Activated naive CD8-positive, alpha-beta T cell treated with anti-CD3 and anti-CD28 coated beads, Interleukin-2, amount 10 ng/mL, durations not matched to agents 7 days and 5 days (primary cell): ENCODE data around the gene FAIM2. TPM values are rescaled to one million over a fixed set of nuclear protein-coding genes. Genes with fewer than 3 reads are reported as not detected.

Source experiments
- ATAC-seq: fragments of 150-1000 bp; cut with Tn5 transposase; one replicate; pipeline ENCODE4 v1.10.0; 2021; ENCODE audit warnings: low read depth, moderate library complexity
- POLR2A ChIA-PET: fragments of 350-600 bp; sonication (Branson Sonifier 250); formaldehyde crosslinking; loops from one replicate; lab custom pipeline; 2021; ENCODE audit warnings: antibody characterized with exemption; lab: Charles Lee
- DNase-seq: peaks from one replicate; pipeline ENCODE4 v3.0.0; 2021
- H3K27ac Mint-ChIP-seq: one replicate; pipeline ENCODE4 v1.8.0; 2022; ENCODE audit warnings: mild to moderate bottlenecking, mixed read lengths
- H3K27me3 Mint-ChIP-seq: one replicate; pipeline ENCODE4 v1.8.0; 2022; ENCODE audit warnings: mild to moderate bottlenecking, moderate library complexity, mixed read lengths
- H3K36me3 Mint-ChIP-seq: one replicate; pipeline ENCODE4 v1.8.0; 2021; ENCODE audit warnings: mild to moderate bottlenecking, mixed read lengths
- H3K4me1 Mint-ChIP-seq: one replicate; pipeline ENCODE4 v1.8.0; 2021; ENCODE audit warnings: mixed read lengths
- H3K4me3 Mint-ChIP-seq: one replicate; pipeline ENCODE4 v1.8.0; 2022; ENCODE audit warnings: mild to moderate bottlenecking, moderate library complexity, mixed read lengths
- H3K9me3 Mint-ChIP-seq: one replicate; pipeline ENCODE4 v1.8.0; 2021; ENCODE audit warnings: mixed read lengths
- total RNA-seq, 2 experiments: library from RNA; stranded (reverse); gene quantifications; one replicate each; pipeline ENCODE4 v1.2.3, GENCODE V29; 2021

Gene FAIM2
- total RNA-seq, 2 experiments from 2014 or later = 0.22 TPM; not detected in 1

DNA sequence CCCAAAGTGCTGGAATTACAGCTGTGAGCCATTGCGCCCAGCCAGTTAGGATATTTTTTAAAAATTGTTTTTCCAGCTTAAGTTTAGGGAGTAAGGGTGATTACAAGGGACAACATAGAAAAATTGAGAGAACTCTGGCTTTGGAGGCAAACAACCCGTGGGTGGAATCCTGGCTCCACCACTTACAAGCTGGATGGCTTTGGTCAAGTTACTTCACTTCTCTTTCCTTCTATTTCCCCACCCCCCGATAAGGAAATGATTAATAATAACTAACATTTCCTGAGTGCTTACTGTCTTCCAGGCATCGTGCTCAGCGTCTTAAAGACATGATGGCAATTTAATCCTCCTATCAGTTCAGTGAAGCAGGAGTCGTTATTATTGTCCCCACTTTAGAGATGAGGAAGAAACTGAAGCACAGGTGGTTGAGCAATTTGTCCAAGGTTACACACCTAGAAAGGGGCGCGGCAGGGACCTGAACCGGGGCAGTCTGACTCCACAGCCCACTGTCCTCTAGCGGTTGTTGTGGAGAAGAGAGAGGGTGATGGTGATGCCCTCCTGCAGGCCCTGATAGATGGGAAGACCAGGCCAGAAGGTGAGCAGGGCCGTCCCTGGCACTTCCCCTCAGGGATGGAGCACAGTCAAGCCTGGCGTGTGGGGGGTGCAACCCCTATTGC, 16.7 kb upstream of the FAIM2 start:
- DNase-seq (peak; percentile 5), ATAC-seq (no peak)
- Mint-ChIP-seq H3K36me3 (no peaks in the 10 kb centered on the region), H3K9me3 (no peaks in the 10 kb centered on the region), H3K4me3 (no peak overlapping the region), H3K27me3 (peaks cover 8% of the 10 kb centered on the region), H3K27ac (no peak overlapping the region), H3K4me1 (no peaks in the 10 kb centered on the region)
- POLR2A ChIA-PET = no interaction called here

- Mint-ChIP-seq H3K27ac (no peak overlapping the region), H3K4me3 (no peak overlapping the region), H3K4me1 (no peaks in the 10 kb centered on the region), H3K36me3 (no peaks in the 10 kb centered on the region), H3K9me3 (no peaks in the 10 kb centered on the region), H3K27me3 (peaks cover 8% of the 10 kb centered on the region)
- POLR2A ChIA-PET = no interaction called here
- ATAC-seq (no peak), DNase-seq (peak; percentile 20)
These were observed 14.1 kb upstream of the FAIM2 start for GRCh38 chr12:49917788-49918173.

GRCh38 chr12:49917166-49917787, 13.6 kb upstream of the FAIM2 start:
- no peaks in the 10 kb centered on the region for H3K9me3 Mint-ChIP-seq
- no peaks in the 10 kb centered on the region for H3K36me3 Mint-ChIP-seq
- POLR2A ChIA-PET = no interaction called here
- DNase-seq (peak; percentile 13), ATAC-seq (no peak)
- peaks cover 8% of the 10 kb centered on the region for H3K27me3 Mint-ChIP-seq
- no peak overlapping the region for H3K4me3 Mint-ChIP-seq
- no peaks in the 10 kb centered on the region for H3K4me1 Mint-ChIP-seq
- H3K27ac Mint-ChIP-seq = no peak overlapping the region

GRCh38 chr12:49916129-49916919, 12.6 kb upstream of the FAIM2 start:
- Mint-ChIP-seq H3K4me1 (no peaks in the 10 kb centered on the region), H3K36me3 (no peaks in the 10 kb centered on the region), H3K27ac (no peak overlapping the region), H3K27me3 (peaks cover 7% of the 10 kb centered on the region), H3K9me3 (no peaks in the 10 kb centered on the region), H3K4me3 (no peak overlapping the region)
- DNase-seq (peak; percentile 6), ATAC-seq (no peak)
- POLR2A ChIA-PET = no interaction called here

- Mint-ChIP-seq H3K4me1 (peaks cover 1% of the 10 kb centered on the region), H3K36me3 (no peaks in the 10 kb centered on the region), H3K27me3 (peaks cover 6% of the 10 kb centered on the region), H3K9me3 (no peaks in the 10 kb centered on the region), H3K27ac (no peak overlapping the region), H3K4me3 (no peak overlapping the region)
- POLR2A ChIA-PET = no interaction called here
- DNase-seq (peak; percentile 16), ATAC-seq (no peak)
These were observed 8.9 kb upstream of the FAIM2 start for GRCh38 chr12:49912345-49913255.

GRCh38 chr12:49911213-49911605, 7.5 kb upstream of the FAIM2 start:
- POLR2A ChIA-PET = no interaction called here
- DNase-seq = no peak
- no peaks in the 10 kb centered on the region for H3K9me3 Mint-ChIP-seq
- H3K27me3 Mint-ChIP-seq = peaks cover 11% of the 10 kb centered on the region
- H3K4me1 Mint-ChIP-seq = peaks cover 1% of the 10 kb centered on the region
- ATAC-seq = no peak
- H3K36me3 Mint-ChIP-seq = no peaks in the 10 kb centered on the region
- H3K27ac Mint-ChIP-seq = no peak overlapping the region
- no peak overlapping the region for H3K4me3 Mint-ChIP-seq

- POLR2A ChIA-PET = no interaction called here
- Mint-ChIP-seq H3K27ac (no peak overlapping the region), H3K4me3 (no peak overlapping the region), H3K27me3 (peaks cover 16% of the 10 kb centered on the region), H3K4me1 (peaks cover 1% of the 10 kb centered on the region), H3K36me3 (no peaks in the 10 kb centered on the region), H3K9me3 (no peaks in the 10 kb centered on the region)
- ATAC-seq (no peak), DNase-seq (no peak)
These were observed 6.9 kb upstream of the FAIM2 start for GRCh38 chr12:49910331-49911212.

GRCh38 chr12:49909826-49910225, 6.1 kb upstream of the FAIM2 start:
- Mint-ChIP-seq H3K36me3 (no peaks in the 10 kb centered on the region), H3K4me3 (no peak overlapping the region), H3K4me1 (peaks cover 1% of the 10 kb centered on the region), H3K9me3 (no peaks in the 10 kb centered on the region), H3K27me3 (peaks cover 17% of the 10 kb centered on the region), H3K27ac (no peak overlapping the region)
- POLR2A ChIA-PET = no interaction called here
- ATAC-seq (no peak), DNase-seq (no peak)

DNA sequence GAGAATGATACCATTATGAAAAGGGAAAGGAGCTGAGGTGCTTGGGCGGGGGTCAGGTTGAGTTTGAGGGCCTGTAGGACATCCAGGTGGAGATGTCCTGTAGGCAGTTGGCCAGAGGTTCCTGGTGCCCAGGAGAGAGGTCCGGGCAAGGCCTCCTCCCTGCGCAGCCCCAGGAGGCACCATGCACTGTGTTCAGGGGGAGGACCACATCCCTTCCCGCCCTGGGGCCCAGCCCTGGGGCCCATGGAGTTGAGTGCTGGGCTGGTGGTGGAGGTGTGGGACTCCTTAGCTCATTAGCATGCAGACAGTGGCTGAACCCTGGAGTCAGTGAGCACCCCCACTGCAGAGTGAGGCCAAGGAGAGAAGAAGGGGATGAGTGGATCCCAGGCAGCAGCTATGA, 5.7 kb upstream of the FAIM2 start:
- no peak overlapping the region for H3K4me3 Mint-ChIP-seq
- DNase-seq (no peak), ATAC-seq (no peak)
- H3K27me3 Mint-ChIP-seq = peaks cover 22% of the 10 kb centered on the region
- no peaks in the 10 kb centered on the region for H3K36me3 Mint-ChIP-seq
- no peaks in the 10 kb centered on the region for H3K9me3 Mint-ChIP-seq
- H3K4me1 Mint-ChIP-seq = peaks cover 5% of the 10 kb centered on the region
- POLR2A ChIA-PET = interaction anchor here (0.5 kb wide), 1 partner anchor 153 kb away, joined by 4 read pairs; no protein-coding TSS in a partner anchor
- H3K27ac Mint-ChIP-seq = peak overlapping the region; percentile 50

DNA sequence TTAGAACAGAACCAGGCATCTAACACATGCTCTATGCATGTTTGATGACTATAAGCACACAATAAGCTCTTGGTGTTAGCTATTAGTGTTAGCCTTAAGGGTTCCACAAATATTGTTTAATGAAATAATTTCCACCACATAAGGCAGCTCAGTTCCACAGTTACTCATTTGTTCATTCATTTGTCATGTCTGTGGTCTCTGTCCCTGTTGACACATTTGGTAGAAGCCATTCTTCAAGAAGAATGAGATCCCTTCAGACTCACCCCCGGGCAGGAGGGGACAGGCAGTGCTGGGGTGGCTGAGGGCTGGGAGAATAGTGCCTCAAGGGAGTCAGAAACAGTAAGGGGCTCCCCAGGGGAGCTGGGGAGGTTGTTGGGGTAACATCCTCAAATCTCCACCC, 3.7 kb upstream of the FAIM2 start:
- peaks cover 13% of the 10 kb centered on the region for H3K4me1 Mint-ChIP-seq
- POLR2A ChIA-PET = no interaction called here
- no peak for ATAC-seq

DNA sequence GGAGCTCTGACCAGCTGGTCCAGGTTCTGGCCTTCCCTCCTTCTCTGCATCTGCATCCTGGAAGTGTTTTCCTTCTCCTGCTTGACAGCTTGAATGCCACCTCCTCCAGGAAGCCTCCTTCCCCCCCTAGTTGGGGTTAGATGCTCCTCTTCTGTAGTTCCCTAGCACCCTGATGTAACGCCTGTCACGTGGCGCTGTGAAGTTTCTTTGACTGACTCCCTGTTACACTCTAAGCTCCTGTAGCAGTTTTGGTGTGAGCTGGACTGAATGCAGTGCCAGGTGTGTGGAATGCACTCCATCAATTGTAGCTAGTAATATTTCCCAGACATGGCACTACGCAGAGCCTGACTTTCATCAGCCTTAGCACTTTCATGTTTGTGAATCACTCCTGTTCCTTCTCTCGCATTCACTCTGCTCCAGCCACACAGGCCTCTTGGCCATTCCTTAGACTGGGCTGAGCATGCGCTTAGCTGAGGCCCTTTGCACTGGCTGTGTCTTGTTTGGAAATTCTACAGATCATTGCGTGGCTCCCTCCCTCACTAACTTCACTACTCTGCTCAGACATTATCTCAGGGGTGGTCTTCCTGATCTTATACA, 2.1 kb upstream of the FAIM2 start:
- Mint-ChIP-seq H3K27ac (no peak overlapping the region), H3K4me1 (peaks cover 13% of the 10 kb centered on the region), H3K27me3 (peaks cover 29% of the 10 kb centered on the region), H3K9me3 (no peaks in the 10 kb centered on the region), H3K36me3 (no peaks in the 10 kb centered on the region), H3K4me3 (no peak overlapping the region)
- no peak for DNase-seq
- POLR2A ChIA-PET = no interaction called here
- ATAC-seq = no peak

More for the DNA sequence above, 3.7 kb upstream of the FAIM2 start:
- no peaks in the 10 kb centered on the region for H3K9me3 Mint-ChIP-seq
- peaks cover 25% of the 10 kb centered on the region for H3K27me3 Mint-ChIP-seq
- DNase-seq = no peak
- H3K27ac Mint-ChIP-seq = no peak overlapping the region
- H3K4me3 Mint-ChIP-seq = no peak overlapping the region
- no peaks in the 10 kb centered on the region for H3K36me3 Mint-ChIP-seq

DNA sequence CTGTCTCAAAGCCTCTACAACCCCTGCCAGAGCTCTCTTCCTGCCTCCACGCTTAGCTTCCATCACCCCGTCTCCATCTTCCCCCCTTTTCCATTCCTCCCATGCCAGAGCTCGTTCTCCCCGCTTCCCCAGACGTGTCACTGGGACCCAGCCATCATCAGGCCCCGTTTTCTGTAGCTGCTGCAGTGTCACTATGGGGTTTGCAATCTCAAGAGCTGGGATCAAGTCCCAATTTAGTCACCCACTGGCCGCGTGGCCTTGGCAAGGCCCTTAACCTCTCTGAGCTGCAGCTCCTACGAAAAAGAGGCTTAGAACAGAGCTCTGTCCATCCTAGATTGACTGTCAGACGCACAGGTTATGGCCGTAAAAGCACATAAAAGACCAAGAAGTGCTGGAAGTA, 901 bp upstream of the FAIM2 start:
- Mint-ChIP-seq H3K27me3 (peaks cover 30% of the 10 kb centered on the region), H3K27ac (peak overlapping the region; percentile 62), H3K4me1 (peaks cover 14% of the 10 kb centered on the region), H3K4me3 (peak overlapping the region; percentile 87), H3K36me3 (no peaks in the 10 kb centered on the region), H3K9me3 (no peaks in the 10 kb centered on the region)
- no peak for ATAC-seq
- DNase-seq = no peak
- POLR2A ChIA-PET = no interaction called here
